H9 (cell line): ENCODE results near the gene IGFLR1. TPM values are rescaled to one million over a fixed set of nuclear protein-coding genes. Genes with fewer than 3 reads are reported as not detected.

ENCODE experiments used
- DNase-seq: peaks from one replicate; pipeline ENCODE4 v3.0.0-alpha.2; 2017
- H2AFZ ChIP-seq: one replicate; pipeline ENCODE4 v1.6.1; 2013; ENCODE audit warnings: mild to moderate bottlenecking, low read length, control low read depth, moderate library complexity
- H2AK5ac ChIP-seq: 2 replicates; pipeline ENCODE4 v1.6.1; 2013; ENCODE audit warnings: low read length, control low read depth, mixed read lengths; ENCODE audit not compliant: insufficient read length
- H2BK120ac ChIP-seq: one replicate; pipeline ENCODE4 v1.6.1; 2013; ENCODE audit warnings: low read depth, mild to moderate bottlenecking, low read length, control low read depth, inconsistent platforms; ENCODE audit not compliant: poor library complexity, severe bottlenecking
- H2BK12ac ChIP-seq: 2 replicates; pipeline ENCODE4 v1.6.1; 2013; ENCODE audit warnings: low read length, control low read depth, mixed read lengths, low read depth; ENCODE audit not compliant: insufficient read length
- H2BK15ac ChIP-seq: 2 replicates; pipeline ENCODE4 v1.6.1; 2013; ENCODE audit warnings: low read depth, low read length, control low read depth
- H2BK20ac ChIP-seq: one replicate; pipeline ENCODE4 v1.6.1; 2013; ENCODE audit warnings: low read depth, mild to moderate bottlenecking, low read length, control low read depth, inconsistent platforms; ENCODE audit not compliant: poor library complexity, severe bottlenecking
- H2BK5ac ChIP-seq: 2 replicates; pipeline ENCODE4 v1.6.1; 2013; ENCODE audit warnings: low read length, control low read depth, mixed read lengths; ENCODE audit not compliant: insufficient read length
- H3K14ac ChIP-seq: 2 replicates; pipeline ENCODE4 v1.6.1; 2013; ENCODE audit warnings: low read length, control low read depth; ENCODE audit not compliant: insufficient read depth
- H3K18ac ChIP-seq: 2 replicates; pipeline ENCODE4 v1.6.1; 2013; ENCODE audit warnings: low read depth, mild to moderate bottlenecking, mixed read lengths, low read length, control low read depth; ENCODE audit not compliant: insufficient read length
- H3K23ac ChIP-seq: 2 replicates; pipeline ENCODE4 v1.6.1; 2013; ENCODE audit warnings: low read length, control low read depth, mixed read lengths, low read depth; ENCODE audit not compliant: insufficient read length
- H3K23me2 ChIP-seq: 2 replicates; pipeline ENCODE4 v1.6.1; 2013; ENCODE audit warnings: low read depth, mild to moderate bottlenecking, mixed read lengths, low read length, control low read depth; ENCODE audit not compliant: insufficient read length, poor library complexity, severe bottlenecking
- H3K27ac ChIP-seq: 2 replicates; pipeline ENCODE4 v1.5.1; 2013; ENCODE audit warnings: low read length, control low read depth, mixed read lengths, low read depth; ENCODE audit not compliant: insufficient read length
- H3K27me3 ChIP-seq: 2 replicates; pipeline ENCODE4 v1.6.1; 2013; ENCODE audit warnings: low read length, control low read depth, inconsistent platforms; ENCODE audit not compliant: insufficient read depth
- H3K4ac ChIP-seq: 2 replicates; pipeline ENCODE4 v1.6.1; 2013; ENCODE audit warnings: low read depth, mild to moderate bottlenecking, control low read depth, inconsistent platforms, low read length, moderate library complexity
- H3K4me1 ChIP-seq: 2 replicates; pipeline ENCODE4 v1.6.1; 2013; ENCODE audit warnings: low read length, control low read depth, inconsistent platforms; ENCODE audit not compliant: insufficient read depth
- H3K4me2 ChIP-seq: 2 replicates; pipeline ENCODE4 v1.6.1; 2013; ENCODE audit warnings: low read length, control low read depth, mixed read lengths; ENCODE audit not compliant: insufficient read length, insufficient read depth
- H3K56ac ChIP-seq: 2 replicates; pipeline ENCODE4 v1.6.1; 2013; ENCODE audit warnings: low read depth, mild to moderate bottlenecking, mixed read lengths, low read length, control low read depth; ENCODE audit not compliant: insufficient read length
- H3K79me1 ChIP-seq: 2 replicates; pipeline ENCODE4 v1.6.1; 2013; ENCODE audit warnings: low read depth, mild to moderate bottlenecking, moderate library complexity, low read length, control low read depth, inconsistent platforms; ENCODE audit not compliant: insufficient read depth, poor library complexity, severe bottlenecking
- H3K79me2 ChIP-seq: 2 replicates; pipeline ENCODE4 v1.6.1; 2013; ENCODE audit warnings: low read length, control low read depth, inconsistent platforms; ENCODE audit not compliant: insufficient read depth
- H3K9ac ChIP-seq: 2 replicates; pipeline ENCODE4 v1.6.1; 2013; ENCODE audit warnings: low read length, control low read depth, mixed read lengths; ENCODE audit not compliant: insufficient read length; ENCODE audit errors: extremely low read depth
- H3K9me3 ChIP-seq: one replicate; pipeline ENCODE4 v1.6.1; 2013; ENCODE audit warnings: low read depth, low read length, inconsistent platforms; ENCODE audit not compliant: control insufficient read depth
- H3T11ph ChIP-seq: one replicate; pipeline ENCODE4 v1.6.1; 2013; ENCODE audit warnings: mild to moderate bottlenecking, low read length, control low read depth, inconsistent platforms
- H4K20me1 ChIP-seq: one replicate; pipeline ENCODE4 v1.6.1; 2013; ENCODE audit not compliant: control insufficient read depth, insufficient read length, insufficient read depth
- H4K5ac ChIP-seq: 2 replicates; pipeline ENCODE4 v1.6.1; 2013; ENCODE audit warnings: low read depth, mild to moderate bottlenecking, mixed read lengths, low read length, control low read depth; ENCODE audit not compliant: insufficient read length
- H4K8ac ChIP-seq: replicated peaks from 2 replicates; pipeline ENCODE4 v1.6.1; 2013; ENCODE audit warnings: low read length, control low read depth, mixed read lengths, low read depth; ENCODE audit not compliant: insufficient read length
- H4K91ac ChIP-seq: 2 replicates; pipeline ENCODE4 v1.6.1; 2013; ENCODE audit warnings: low read depth, mild to moderate bottlenecking, moderate library complexity, mixed read lengths, low read length, control low read depth; ENCODE audit not compliant: insufficient read length
- H3K27ac Mint-ChIP-seq, 3 experiments: 2 replicates in 2 of 3; 3 replicates in 1 of 3; pipeline ENCODE4 v1.8.0; 2020 to 2021; ENCODE audit warnings: mixed read lengths in 3 of 3, mild to moderate bottlenecking in 1 of 3, moderate library complexity in 1 of 3
- H3K27me3 Mint-ChIP-seq: 2 replicates; pipeline ENCODE4 v1.8.0; 2021; ENCODE audit warnings: low read depth, mild to moderate bottlenecking, moderate library complexity, mixed read lengths
- H3K36me3 Mint-ChIP-seq, 3 experiments: 2 replicates in 2 of 3; 3 replicates in 1 of 3; pipeline ENCODE4 v1.8.0; 2020 to 2021; ENCODE audit warnings: low read depth in 3 of 3, mixed read lengths in 3 of 3; ENCODE audit not compliant: insufficient read depth in 1 of 3
- H3K4me1 Mint-ChIP-seq, 2 experiments: 2 replicates each; pipeline ENCODE4 v1.8.0; 2020; ENCODE audit warnings: mixed read lengths in 2 of 2
- H3K4me3 Mint-ChIP-seq, 2 experiments: 2 replicates in 1 of 2; 3 replicates in 1 of 2; pipeline ENCODE4 v1.8.0; 2020 to 2021; ENCODE audit warnings: mild to moderate bottlenecking in 2 of 2, mixed read lengths in 2 of 2, moderate library complexity in 1 of 2
- H3K9me3 Mint-ChIP-seq, 2 experiments: 2 replicates in 1 of 2; 3 replicates in 1 of 2; pipeline ENCODE4 v1.8.0; 2020; ENCODE audit warnings: mild to moderate bottlenecking in 2 of 2, mixed read lengths in 2 of 2, moderate library complexity in 1 of 2
- CTCF ChIP-seq: fragments of 200-600 bp; sonication (generic); conservative IDR thresholded peaks from 3 replicates; pipeline ENCODE4 v1.8.0; 2021; ENCODE audit warnings: antibody characterized with exemption, mild to moderate bottlenecking
- WGBS: extraction: QIAGEN DNeasy Blood & Tissue Kit; methylation state at CpG from one replicate; pipeline ENCODE4 v1.1.7; 2013; ENCODE audit warnings: missing lambda C conversion rate, low lambda C conversion rate, mixed read lengths; ENCODE audit not compliant: insufficient read length; ENCODE audit errors: extremely low coverage; 5-methylcytosine and 5-hydroxymethylcytosine counted together
- total RNA-seq: library from RNA; stranded (reverse); gene quantifications from 2 replicates; pipeline ENCODE4 v1.2.1, GENCODE V29; 2021

IGFLR1 gene
- total RNA-seq, 1 experiment from 2014 or later, result 2.9 TPM

GRCh38 chr19:35731779-35732405 lies 10.4 kb downstream of the IGFLR1 start:
- H3T11ph ChIP-seq, result no peak overlapping the region
- H3K4ac ChIP-seq, result no peak overlapping the region
- H3K14ac ChIP-seq, result no peak overlapping the region
- no peak overlapping the region for H3K56ac ChIP-seq
- H3K4me3 Mint-ChIP-seq, result no peak overlapping the region
- no peak for DNase-seq
- H3K23ac ChIP-seq, result no peak overlapping the region
- H3K27ac ChIP-seq, result no peak overlapping the region
- no peak overlapping the region for H2BK20ac ChIP-seq
- no peaks in the 10 kb centered on the region for H3K9me3 Mint-ChIP-seq
- H4K91ac ChIP-seq, result no peak overlapping the region
- H3K4me1 ChIP-seq, result no peaks in the 10 kb centered on the region
- no peak overlapping the region for H2BK15ac ChIP-seq
- H2AK5ac ChIP-seq, result no peak overlapping the region
- no peaks in the 10 kb centered on the region for H3K79me1 ChIP-seq
- no peak overlapping the region for H2BK120ac ChIP-seq
- no peaks in the 10 kb centered on the region for H3K27me3 Mint-ChIP-seq
- no peak overlapping the region for H3K9ac ChIP-seq
- no peaks in the 10 kb centered on the region for H3K4me1 Mint-ChIP-seq
- TF ChIP-seq CTCF, result no peak
- H4K8ac ChIP-seq, result no peak overlapping the region
- H3K36me3 Mint-ChIP-seq, result peaks cover 53 to 79% (median 78%) of the 10 kb centered on the region in 3 experiments
- H3K18ac ChIP-seq, result no peak overlapping the region
- no peaks in the 10 kb centered on the region for H3K79me2 ChIP-seq
- no peak overlapping the region for H2BK12ac ChIP-seq
- no peak overlapping the region for H4K5ac ChIP-seq
- H4K20me1 ChIP-seq, result no peaks in the 10 kb centered on the region
- H2AFZ ChIP-seq, result no peak overlapping the region
- no peak overlapping the region for H3K4me2 ChIP-seq
- no peak overlapping the region; a peak in 1 of 7 replicates for H3K27ac Mint-ChIP-seq
- H2BK5ac ChIP-seq, result no peak overlapping the region
- no peaks in the 10 kb centered on the region for H3K9me3 ChIP-seq
- H3K23me2 ChIP-seq, result no peaks in the 10 kb centered on the region
- H3K27me3 ChIP-seq, result no peaks in the 10 kb centered on the region
- WGBS, result no CpG with 5 or more reads among the region's 21 CpGs
